ENCODE data around the gene TSHZ2. TPM values are rescaled to one million over a fixed set of nuclear protein-coding genes. Genes with fewer than 3 reads are reported as not detected.

The TSHZ2 gene
- total and polyA plus RNA-seq, 11 donors = 1.8 to 12.1 (median 3.7) TPM

DNA sequence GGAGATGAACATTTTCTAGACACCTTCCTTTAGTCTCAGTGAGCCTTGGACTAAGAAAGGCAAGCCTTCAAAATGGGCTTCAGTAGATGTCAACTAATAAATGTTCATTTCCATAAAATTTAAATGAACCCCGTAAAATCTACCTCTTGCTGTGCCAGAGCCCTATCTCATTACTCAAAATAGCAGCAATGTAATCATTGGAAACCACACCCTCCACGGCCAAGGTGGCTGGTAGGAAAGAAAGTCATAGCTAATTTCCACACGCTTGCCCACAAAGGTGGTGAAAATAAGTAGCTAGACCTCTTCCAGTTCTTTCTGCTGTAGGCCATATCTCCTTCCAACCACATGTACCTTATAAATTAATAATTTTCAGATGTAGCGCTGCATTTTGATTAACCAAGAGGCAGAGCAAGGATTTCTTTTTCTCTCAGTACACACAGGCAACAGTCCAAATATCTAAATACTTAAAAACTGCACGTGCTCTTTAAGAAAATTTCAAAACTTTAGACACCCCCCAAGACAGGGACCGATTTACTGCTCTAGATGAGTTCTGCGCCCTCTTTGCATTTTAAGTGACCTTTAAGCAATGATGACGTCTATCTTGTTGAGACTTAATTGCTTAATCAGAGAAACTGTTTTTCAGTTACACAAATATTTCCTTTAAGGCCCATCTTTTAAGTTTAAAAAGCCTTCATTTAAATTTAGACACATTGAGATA lies 330.7 kb downstream of the TSHZ2 start:
- Histone ChIP-seq H3K27me3 (no peaks in the 10 kb centered on the region), H3K9me3 (no peaks in the 10 kb centered on the region), H3K36me3 (no peaks in the 10 kb centered on the region), H3K4me1 (no peaks in the 10 kb centered on the region), H3K27ac (no peak overlapping the region), H3K4me3 (no peak overlapping the region)
- no peak for ATAC-seq
- intact Hi-C loops (cut with DNase I) = no loop called here
- DNase-seq = no peak
- TF ChIP-seq POLR2A (IDR thresholded peaks at IDR 0.05) = no peak
- TF ChIP-seq, protein P1, sequence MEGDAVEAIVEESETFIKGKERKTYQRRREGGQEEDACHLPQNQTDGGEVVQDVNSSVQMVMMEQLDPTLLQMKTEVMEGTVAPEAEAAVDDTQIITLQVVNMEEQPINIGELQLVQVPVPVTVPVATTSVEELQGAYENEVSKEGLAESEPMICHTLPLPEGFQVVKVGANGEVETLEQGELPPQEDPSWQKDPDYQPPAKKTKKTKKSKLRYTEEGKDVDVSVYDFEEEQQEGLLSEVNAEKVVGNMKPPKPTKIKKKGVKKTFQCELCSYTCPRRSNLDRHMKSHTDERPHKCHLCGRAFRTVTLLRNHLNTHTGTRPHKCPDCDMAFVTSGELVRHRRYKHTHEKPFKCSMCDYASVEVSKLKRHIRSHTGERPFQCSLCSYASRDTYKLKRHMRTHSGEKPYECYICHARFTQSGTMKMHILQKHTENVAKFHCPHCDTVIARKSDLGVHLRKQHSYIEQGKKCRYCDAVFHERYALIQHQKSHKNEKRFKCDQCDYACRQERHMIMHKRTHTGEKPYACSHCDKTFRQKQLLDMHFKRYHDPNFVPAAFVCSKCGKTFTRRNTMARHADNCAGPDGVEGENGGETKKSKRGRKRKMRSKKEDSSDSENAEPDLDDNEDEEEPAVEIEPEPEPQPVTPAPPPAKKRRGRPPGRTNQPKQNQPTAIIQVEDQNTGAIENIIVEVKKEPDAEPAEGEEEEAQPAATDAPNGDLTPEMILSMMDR (IDR thresholded peaks at IDR 0.05) = no peak
- WGBS, 4 donors = 74 to 78% (median 76%) methylated on average over 8 of the region's 8 CpGs

DNA sequence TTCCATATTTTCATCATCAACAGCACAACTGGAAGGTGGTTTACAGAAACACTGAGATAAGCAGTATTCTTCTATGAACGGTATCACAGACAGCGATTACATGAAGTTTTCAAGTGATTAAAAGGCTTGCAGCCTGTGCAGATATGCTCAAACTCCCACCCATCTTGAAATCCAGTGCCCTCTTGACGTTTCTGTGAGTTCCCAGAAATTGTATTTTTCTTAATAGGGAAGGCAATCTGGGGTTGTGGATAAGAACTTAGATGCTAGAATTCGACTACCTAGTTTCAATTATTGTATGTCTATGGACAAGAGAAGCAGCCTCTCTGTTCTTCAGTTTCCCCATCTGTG lies 331.2 kb downstream of the TSHZ2 start:
- Histone ChIP-seq H3K9me3 (no peaks in the 10 kb centered on the region), H3K36me3 (no peaks in the 10 kb centered on the region), H3K4me1 (no peaks in the 10 kb centered on the region), H3K27ac (no peak overlapping the region), H3K4me3 (no peak overlapping the region), H3K27me3 (no peaks in the 10 kb centered on the region)
- intact Hi-C loops (cut with DNase I) = no loop called here
- no peak for ATAC-seq
- no peak for DNase-seq
- no peak for TF ChIP-seq POLR2A (IDR thresholded peaks at IDR 0.05)
- TF ChIP-seq, protein P1 (IDR thresholded peaks at IDR 0.05) = no peak
- 66 to 75% (median 72%) methylated on average over 4 of the region's 4 CpGs for WGBS, 4 donors

DNA sequence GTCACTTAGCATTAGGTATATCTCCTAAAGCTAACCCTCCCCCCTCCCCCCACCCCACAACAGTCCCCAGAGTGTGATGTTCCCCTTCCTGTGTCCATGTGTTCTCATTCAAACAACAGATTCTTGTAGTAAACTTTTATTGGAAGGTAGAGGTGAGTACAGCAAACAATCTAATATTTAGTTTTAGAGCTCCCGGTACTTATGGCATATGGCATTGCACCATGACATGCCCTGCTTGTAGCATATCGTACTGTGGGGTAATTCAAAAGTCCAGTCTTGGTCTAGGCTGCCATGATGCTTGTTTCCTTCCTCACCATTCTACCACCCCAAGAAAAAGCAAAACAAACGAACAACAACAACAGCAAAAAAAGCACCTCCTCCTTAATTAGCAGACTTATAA lies 332.0 kb downstream of the TSHZ2 start:
- Histone ChIP-seq H3K4me3 (no peak overlapping the region), H3K9me3 (no peaks in the 10 kb centered on the region), H3K27me3 (no peaks in the 10 kb centered on the region), H3K27ac (no peak overlapping the region), H3K4me1 (no peaks in the 10 kb centered on the region), H3K36me3 (no peaks in the 10 kb centered on the region)
- no peak for TF ChIP-seq POLR2A (IDR thresholded peaks at IDR 0.05)
- DNase-seq (no peak), ATAC-seq (no peak)
- intact Hi-C loops (cut with DNase I) = no loop called here
- WGBS, 4 donors = 92 to 99% (median 96%) methylated on average over 3 of the region's 3 CpGs

DNA sequence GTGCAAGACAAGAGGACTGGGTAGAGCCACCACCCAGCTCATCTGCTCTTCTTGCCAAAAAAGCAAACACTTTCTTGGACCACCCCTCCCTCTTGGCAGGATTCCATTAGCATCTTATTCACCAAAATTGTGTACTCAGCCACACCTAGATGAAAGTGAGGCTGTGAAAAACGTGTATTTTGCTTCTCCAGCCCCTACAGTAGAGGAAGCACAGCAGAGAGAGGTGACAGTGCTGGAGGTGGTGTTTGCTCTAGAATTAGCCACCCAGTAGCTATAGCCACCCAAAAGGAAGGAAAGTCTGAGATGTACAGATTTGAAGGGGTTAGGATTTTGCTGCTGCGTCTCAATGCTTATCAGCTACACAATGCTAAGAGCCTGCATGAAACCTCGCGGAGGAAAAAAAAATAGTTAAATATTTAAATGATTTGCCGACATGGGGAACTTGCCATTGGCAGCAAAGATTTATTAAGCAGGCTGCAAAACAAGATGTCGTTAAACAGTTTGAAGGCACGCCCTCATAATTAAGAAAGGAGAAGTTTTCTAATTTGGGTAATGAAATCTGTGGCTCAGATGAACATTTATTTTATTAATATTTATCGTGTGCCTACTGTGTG lies 334.1 kb downstream of the TSHZ2 start:
- H3K27ac ChIP-seq = no peak overlapping the region
- no peak overlapping the region for H3K4me3 ChIP-seq
- no peak for TF ChIP-seq POLR2A (IDR thresholded peaks at IDR 0.05)
- TF ChIP-seq, protein P1 (IDR thresholded peaks at IDR 0.05) = no peak
- 72 to 84% (median 80%) methylated on average over 8 of the region's 8 CpGs for WGBS, 4 donors
- ATAC-seq = no peak
- H3K4me1 ChIP-seq = no peaks in the 10 kb centered on the region
- no peak for DNase-seq
- no peaks in the 10 kb centered on the region for H3K36me3 ChIP-seq
- no peaks in the 10 kb centered on the region for H3K27me3 ChIP-seq
- intact Hi-C loops (cut with DNase I) = no loop called here
- H3K9me3 ChIP-seq = peaks cover 0 to 9% (median 0%) of the 10 kb centered on the region in 12 donors

Data from heart left ventricle (tissue), 16 donors.